ENCODE measurements around the gene IQCC.

Gene IQCC

DNA sequence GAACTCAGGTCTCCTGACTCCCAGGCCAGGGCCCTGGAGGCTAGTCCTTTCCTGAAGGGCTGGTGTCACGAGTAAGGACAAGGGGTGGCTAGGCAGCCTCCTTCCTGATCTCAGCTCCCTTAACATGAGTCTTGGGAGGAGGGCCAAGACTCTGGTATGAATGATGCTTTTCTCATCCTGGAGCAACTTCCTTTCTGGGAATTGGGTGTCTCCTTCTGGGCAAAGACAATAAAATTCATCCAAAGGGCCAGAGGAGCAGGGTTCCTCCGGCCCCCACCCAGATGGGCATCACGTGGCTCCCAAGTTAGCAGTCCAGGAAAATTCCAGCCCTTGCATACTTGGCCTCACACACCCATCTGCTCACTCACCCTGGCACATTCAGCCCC is 41.4 kb downstream of the IQCC start, which contains the start of gene FAM167B:
TSS of gene FAM167B (plus strand) at position 335 of the 386 bp plus-strand sequence. CDS start 200 bp downstream, outside the sequence.
- intact Hi-C loops (cut with micrococcal nuclease): no loop called here
- Mint-ChIP-seq H3K27me3 (peaks cover 44% of the 10 kb centered on the region), H3K27ac (no peak within 1 kb of the TSS), H3K36me3 (ENCODE audit: low read depth) (no peaks in the 10 kb centered on the region), H3K4me1 (ENCODE audit: low read depth) (peaks cover 38% of the 10 kb centered on the region), H3K4me3 (no peak within 1 kb of the TSS), H3K9me3 (no peaks in the 10 kb centered on the region)

DNA sequence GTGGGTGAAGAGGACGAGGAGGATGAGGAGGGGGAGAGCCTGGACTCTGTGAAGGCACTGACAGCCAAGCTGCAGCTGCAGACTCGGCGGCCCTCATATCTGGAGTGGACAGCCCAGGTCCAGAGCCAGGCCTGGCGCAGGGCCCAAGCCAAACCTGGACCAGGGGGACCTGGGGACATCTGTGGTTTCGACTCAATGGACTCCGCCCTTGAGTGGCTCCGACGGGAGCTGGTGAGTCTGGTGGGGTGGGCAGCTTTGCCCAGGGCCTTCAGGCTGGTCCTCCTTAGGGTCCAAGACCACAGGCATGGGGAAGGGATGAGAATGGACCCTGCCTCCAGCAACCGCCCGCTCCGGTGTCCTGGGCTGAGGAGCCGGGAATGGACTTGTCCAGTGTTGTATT is 42.0 kb downstream of the IQCC start:
- Mint-ChIP-seq H3K27me3 (peaks cover 44% of the 10 kb centered on the region), H3K27ac (no peak overlapping the region), H3K4me3 (no peak overlapping the region), H3K36me3 (ENCODE audit: low read depth) (no peaks in the 10 kb centered on the region), H3K4me1 (ENCODE audit: low read depth) (peaks cover 38% of the 10 kb centered on the region), H3K9me3 (no peaks in the 10 kb centered on the region)
- intact Hi-C loops (cut with micrococcal nuclease): no loop called here

DNA sequence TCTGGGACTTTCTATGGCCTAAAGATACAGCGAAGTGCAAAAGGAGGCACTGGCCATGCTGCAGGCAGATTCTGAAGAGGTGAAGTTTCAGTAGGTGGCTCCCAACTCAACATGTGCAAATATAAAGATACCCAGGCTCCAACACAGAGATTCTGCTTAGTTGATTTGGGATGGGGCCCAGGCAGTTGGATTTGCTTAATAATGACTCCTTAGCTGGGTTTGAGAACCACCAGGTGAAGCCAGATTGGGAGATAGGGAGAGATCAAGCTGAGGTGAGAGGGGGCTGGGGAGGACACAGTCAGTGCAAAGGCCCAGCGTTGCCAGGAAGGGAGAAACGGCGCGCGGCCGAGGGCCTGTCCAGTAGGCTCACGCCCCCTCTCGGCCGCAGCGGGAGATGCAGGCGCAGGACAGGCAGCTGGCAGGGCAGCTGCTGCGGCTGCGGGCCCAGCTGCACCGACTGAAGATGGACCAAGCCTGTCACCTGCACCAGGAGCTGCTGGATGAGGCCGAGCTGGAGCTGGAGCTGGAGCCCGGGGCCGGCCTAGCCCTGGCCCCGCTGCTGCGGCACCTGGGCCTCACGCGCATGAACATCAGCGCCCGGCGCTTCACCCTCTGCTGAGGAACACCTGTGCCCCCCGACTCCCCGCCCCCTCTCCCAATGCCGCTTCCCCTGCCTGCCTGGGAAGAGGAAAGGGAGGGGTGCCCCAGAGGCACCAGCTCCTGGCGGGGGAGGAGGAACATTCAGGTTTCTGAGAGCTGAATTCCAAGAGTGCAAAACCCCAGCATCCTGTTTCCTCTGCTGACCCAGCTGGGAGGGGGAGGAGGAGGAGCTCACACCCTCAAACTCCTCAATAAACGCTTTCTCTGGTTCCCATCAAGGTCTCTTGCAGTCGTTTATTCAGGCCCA is 42.8 kb downstream of the IQCC start:
- Mint-ChIP-seq H3K27me3 (peaks cover 44% of the 10 kb centered on the region), H3K36me3 (ENCODE audit: low read depth) (no peaks in the 10 kb centered on the region), H3K27ac (no peak overlapping the region), H3K4me1 (ENCODE audit: low read depth) (peaks cover 38% of the 10 kb centered on the region), H3K4me3 (peak overlapping the region; percentile 15), H3K9me3 (no peaks in the 10 kb centered on the region)
- intact Hi-C loops (cut with micrococcal nuclease): no loop called here

DNA sequence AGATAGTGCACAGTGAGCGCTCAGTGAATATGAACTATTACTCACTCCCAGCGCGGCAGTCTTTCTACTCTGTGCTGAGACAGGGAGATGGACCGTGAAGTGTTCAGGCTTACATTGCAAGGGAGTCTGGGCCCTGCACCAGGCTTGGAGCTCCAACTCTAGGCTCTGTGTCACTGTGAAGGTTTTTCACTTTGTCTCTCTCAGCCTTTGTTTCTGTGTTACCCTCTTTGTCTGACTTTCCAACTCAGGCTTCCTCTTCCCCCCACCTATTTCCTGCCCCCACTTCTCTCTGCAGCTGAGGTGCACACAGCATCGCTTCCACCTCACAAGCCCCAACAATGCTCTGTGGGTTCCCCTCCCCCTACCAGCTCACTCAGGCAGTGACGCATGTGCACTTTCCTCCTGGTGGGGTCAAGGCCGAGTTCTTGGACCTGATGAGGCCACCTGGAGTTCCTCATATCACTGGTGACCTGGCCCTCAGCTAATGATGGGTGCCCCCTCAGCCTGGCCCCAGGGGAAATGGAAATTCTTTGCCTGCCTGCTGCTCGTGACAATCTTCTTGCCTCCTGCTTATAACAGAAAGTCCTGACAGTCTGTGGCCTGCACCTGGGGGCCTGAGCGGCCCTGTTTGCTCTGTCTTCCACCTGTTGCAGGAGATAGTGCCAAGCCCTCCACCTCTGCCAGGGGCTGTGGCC is 44.5 kb downstream of the IQCC start:
- H3K9me3 Mint-ChIP-seq: no peaks in the 10 kb centered on the region
- no peaks in the 10 kb centered on the region for H3K36me3 Mint-ChIP-seq (ENCODE audit: low read depth)
- no peak overlapping the region for H3K4me3 Mint-ChIP-seq
- H3K27me3 Mint-ChIP-seq: peaks cover 44% of the 10 kb centered on the region
- intact Hi-C loops (cut with micrococcal nuclease): no loop called here
- H3K27ac Mint-ChIP-seq: no peak overlapping the region
- peaks cover 38% of the 10 kb centered on the region for H3K4me1 Mint-ChIP-seq (ENCODE audit: low read depth)

DNA sequence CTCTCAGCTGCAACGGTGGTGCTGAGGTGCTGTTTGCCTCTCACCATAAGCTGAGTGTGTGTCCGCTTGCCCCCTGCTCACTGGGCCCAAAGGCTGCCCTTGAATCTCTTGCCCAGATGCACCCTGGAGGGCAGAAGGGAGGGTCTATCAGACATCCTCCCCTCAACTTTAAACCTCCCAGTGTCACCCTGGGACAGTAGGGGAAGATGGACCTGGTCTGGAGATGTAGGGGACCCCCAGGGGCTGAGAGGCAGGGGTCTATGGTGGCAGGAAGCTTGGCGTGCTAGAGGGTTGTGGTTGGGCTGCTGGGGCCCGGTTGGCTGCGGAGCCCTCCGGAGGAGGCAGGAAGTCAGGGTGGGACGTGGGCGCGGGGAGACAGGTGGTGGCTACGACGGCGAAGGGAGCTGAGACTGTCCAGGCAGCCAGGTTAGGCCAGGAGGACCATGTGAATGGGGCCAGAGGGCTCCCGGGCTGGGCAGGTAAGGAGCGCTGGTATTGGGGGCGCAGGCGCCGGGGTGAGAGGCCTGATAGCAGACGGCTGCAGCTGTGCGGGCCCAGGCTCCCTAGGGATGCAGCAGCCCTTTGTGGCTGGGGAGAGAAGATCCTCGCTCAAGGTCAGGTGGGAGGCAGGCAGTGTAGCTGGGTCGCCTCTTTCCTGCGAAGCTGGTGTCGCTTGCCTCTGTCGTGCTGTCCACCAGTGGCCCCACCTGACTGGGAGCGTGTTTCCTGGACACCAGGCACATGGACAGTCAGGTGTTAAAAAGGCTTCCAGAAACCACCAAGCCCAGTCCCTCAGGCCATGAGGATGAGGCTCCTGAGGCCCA is 45.6 kb downstream of the IQCC start, which contains the start of gene LCK:
TSS of gene LCK (plus strand) at position 373 of the 824 bp plus-strand sequence. CDS start 23,065 bp downstream, outside the sequence.
- Mint-ChIP-seq H3K27ac (no peak within 1 kb of the TSS), H3K27me3 (peaks cover 44% of the 10 kb centered on the region), H3K36me3 (ENCODE audit: low read depth) (no peaks in the 10 kb centered on the region), H3K9me3 (no peaks in the 10 kb centered on the region), H3K4me3 (no peak within 1 kb of the TSS), H3K4me1 (ENCODE audit: low read depth) (peaks cover 38% of the 10 kb centered on the region)
- intact Hi-C loops (cut with micrococcal nuclease): no loop called here

DNA sequence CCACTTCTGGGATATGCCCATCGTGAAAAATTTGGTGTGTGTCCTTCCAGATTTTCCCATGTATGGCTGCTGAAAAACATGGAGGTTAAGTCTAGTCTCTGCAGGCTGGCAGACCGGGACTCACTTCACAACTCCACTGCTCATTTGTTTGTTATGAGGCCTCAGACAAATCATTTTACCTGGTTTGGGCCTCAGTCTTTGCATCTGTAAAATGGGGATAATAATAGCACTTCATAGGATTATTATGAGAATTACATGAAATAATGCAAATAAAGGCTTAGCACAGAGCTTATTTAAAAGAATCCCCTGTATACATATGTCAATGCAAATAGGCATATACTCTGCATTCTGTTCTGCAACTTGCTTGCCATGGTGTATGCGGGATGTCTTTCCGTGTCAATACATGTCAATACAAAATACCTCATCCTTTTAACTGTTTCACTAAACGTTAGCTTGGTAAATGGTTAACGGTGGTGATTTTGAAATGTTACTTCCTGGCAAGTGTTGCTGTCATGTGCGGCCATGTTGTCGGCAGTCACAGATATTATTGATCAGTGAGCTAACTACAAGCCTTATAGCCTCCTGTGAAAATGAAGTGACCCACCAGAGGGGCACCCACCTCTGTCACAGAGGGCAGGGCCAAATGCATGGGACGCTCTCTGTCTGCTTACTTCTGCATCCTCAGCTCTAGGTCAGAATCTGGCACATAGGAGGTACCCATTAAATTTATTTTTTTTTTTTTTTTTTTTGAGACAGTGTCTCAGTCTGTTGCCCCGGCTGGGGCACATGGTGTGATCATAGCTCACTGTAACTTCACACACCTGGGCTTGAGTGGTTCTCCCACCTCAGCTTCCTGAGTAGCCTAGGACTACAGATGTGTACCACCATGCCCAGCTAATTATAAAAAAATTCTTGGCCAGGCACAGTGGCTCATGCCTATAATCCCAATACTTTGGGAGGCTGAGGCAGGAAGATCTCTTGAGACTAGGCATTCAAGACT is 49.9 kb downstream of the IQCC start:
- no peak overlapping the region for H3K27ac Mint-ChIP-seq
- H3K27me3 Mint-ChIP-seq: peaks cover 14% of the 10 kb centered on the region
- no peak overlapping the region for H3K4me3 Mint-ChIP-seq
- H3K36me3 Mint-ChIP-seq (ENCODE audit: low read depth): no peaks in the 10 kb centered on the region
- H3K9me3 Mint-ChIP-seq: no peaks in the 10 kb centered on the region
- intact Hi-C loops (cut with micrococcal nuclease): no loop called here
- peaks cover 14% of the 10 kb centered on the region for H3K4me1 Mint-ChIP-seq (ENCODE audit: low read depth)

DNA sequence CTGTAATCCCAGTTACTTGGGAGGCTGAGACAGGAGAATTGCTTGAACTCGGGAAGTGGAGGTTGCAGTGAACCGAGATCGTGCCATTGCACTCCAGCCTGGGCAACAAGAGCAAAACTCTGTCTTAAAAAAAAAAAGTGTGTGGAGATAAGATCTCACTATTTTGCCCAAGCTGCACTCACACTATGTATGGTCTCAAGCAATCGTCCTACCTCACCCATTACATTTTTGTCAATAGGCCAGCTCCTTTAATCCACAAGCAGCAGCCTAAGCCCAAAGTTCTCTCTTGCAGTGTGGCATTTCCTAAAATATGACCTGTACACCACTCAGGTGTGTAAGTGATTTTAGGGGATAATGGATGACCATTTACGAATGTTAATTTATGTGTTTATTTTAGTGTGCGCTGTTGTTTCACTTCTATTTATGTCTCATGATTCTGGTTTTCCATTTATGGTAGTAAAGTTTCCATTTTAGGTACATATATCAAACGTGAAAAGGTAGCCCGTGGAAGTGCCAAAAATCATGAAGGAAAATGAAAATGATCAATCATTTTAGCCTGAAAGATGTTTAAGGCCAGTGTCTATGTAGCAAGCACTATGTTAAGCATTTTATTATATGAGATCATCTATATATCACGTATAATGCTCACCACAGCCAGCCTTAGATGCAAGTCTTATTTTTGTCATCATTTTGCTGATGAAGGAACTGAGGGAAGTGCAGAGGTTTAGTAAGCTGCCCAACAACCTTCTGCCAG is 51.2 kb downstream of the IQCC start:
- H3K27me3 Mint-ChIP-seq: peaks cover 6% of the 10 kb centered on the region
- H3K36me3 Mint-ChIP-seq (ENCODE audit: low read depth): no peaks in the 10 kb centered on the region
- H3K27ac Mint-ChIP-seq: no peak overlapping the region
- H3K9me3 Mint-ChIP-seq: no peaks in the 10 kb centered on the region
- H3K4me1 Mint-ChIP-seq (ENCODE audit: low read depth): peaks cover 11% of the 10 kb centered on the region
- intact Hi-C loops (cut with micrococcal nuclease): no loop called here
- no peak overlapping the region for H3K4me3 Mint-ChIP-seq

DNA sequence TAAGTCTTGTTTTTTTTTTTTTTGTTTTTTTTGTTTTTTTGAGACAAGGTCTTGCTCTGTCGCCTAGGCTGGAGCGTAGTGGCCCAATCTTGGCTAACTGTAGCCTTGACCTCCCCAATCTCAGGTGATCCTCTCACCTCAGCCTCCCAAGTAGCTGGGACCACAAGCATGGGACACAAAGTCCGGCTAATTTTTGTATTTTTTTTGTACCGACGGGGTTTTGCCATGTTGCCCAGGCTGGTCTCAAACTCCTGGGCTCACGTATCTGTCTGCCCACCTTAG is 51.7 kb downstream of the IQCC start:
- peaks cover 6% of the 10 kb centered on the region for H3K4me1 Mint-ChIP-seq (ENCODE audit: low read depth)
- H3K27ac Mint-ChIP-seq: no peak overlapping the region
- no peak overlapping the region for H3K4me3 Mint-ChIP-seq
- H3K27me3 Mint-ChIP-seq: peaks cover 4% of the 10 kb centered on the region
- H3K36me3 Mint-ChIP-seq (ENCODE audit: low read depth): no peaks in the 10 kb centered on the region
- no peaks in the 10 kb centered on the region for H3K9me3 Mint-ChIP-seq
- intact Hi-C loops (cut with micrococcal nuclease): no loop called here
